Kasumi-1 (cell line): ENCODE results near the gene FAM219A.

Experiments
- DNase-seq, 2 experiments: peaks; one replicate each; lab custom pipeline; 2025; lab: John Stamatoyannopoulos, UW

The FAM219A gene, protein sequence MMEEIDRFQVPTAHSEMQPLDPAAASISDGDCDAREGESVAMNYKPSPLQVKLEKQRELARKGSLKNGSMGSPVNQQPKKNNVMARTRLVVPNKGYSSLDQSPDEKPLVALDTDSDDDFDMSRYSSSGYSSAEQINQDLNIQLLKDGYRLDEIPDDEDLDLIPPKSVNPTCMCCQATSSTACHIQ

DNA sequence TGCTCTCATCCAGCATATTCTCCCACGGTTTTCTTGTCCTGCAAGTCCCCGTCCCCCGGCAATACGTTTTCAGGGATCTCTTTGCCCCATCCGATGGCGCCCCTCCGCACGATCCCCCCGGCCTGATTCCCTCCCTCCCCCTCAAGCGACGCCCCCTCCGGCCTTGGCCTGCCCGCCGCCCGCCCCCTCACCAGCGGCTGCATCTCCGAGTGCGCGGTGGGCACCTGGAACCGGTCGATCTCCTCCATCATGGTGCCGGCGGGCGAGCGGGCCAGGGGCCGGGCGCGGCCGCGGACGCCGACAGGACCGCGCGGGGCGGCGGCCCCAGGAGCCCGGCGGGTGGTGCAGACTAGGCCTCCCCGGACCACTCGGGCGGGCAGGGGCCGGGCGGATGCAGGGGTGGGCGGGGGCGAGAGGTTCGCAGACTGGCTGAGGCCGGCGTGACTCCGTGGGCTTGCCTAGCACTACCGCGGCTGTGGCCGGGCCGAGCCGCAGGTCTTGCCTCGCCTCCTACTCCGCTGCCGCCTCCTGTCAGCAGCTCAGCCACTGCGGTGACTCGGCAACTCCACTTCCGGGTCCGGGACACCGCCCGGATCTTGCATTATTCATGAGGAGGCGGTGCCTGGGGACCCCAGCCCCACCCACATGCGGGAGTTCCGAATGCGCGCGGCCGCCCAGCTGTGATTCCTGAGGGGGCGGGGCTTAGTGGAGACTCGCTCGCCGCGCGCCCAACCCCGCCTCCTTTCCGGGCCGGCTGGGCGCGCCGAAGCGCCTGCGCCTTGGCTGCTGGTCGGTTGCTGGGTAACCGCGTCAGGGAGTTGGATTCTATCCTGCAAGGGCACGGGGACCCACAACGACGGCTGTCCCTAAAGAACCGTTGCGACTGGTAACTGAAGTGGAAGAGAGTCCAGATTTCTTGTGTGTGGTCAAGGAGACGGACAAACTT lies at the start of gene FAM219A, which contains the start of gene DNAI1:
FAM219A (minus strand) TSS at position 558 of the 946 bp plus-strand sequence; CDS start at position 251, 307 bp downstream.
DNAI1 (plus strand) TSS at position 793 of the 946 bp plus-strand sequence. CDS start 201 bp downstream, outside the sequence.
- peak; percentile 94 to 95 for DNase-seq

DNA sequence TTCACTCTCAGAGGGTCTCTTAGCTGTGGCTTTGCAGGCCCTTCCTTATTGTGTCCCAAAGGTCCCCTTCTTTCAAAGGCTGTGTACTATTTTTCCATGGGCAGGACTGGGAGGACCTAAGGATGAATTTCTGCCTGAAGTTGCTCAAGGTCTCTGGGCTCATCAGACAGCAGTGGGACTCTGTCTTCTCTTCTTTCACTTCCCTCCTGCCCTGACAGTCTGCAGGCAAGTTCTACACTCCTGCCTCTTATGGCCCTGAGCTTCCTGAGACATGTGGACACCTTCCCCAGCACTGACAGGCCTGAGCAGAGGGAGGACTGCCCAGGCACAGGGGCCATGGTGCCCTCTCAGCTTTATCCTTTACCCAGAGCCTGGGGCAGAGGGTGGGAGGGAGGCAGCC lies 49.6 kb upstream of the FAM219A start:
- DNase-seq, result no peak

DNA sequence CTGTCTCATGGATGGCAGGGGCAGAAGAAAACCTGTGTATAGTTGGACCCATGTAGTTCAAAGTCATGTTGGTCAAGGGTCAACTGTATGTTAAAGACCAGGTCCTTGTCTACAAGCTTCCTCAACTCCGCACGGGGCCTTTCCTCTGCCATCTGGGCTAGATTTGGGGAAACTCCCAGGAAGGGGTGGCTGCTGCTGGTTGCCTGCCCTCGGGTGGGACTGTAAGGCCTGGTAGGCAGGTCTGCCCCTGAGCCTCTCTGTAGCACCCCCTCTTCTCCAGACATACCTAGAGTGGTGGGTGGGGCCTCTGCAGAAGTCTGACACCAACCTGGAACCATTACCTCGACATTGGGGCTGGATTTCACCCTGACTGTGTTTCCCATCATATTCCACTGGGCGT lies 49.2 kb upstream of the FAM219A start:
- no peak for DNase-seq

DNA sequence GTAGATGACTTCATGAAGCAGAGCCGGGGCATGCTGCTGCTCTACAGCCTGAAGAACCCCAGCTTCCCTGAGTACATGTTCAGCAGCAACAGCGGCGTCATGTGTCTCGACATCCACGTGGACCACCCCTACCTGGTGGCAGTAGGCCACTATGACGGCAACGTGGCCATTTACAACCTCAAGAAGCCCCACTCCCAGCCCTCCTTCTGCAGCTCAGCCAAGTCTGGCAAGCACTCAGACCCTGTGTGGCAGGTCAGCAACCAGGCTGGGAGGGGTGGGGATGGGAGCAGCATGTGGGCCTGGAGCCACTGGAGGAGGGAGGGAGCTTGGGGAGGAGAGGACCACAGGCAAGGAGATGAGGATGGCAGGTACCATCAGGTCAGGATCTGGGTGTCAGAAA lies 48.3 kb upstream of the FAM219A start:
- no peak for DNase-seq

DNA sequence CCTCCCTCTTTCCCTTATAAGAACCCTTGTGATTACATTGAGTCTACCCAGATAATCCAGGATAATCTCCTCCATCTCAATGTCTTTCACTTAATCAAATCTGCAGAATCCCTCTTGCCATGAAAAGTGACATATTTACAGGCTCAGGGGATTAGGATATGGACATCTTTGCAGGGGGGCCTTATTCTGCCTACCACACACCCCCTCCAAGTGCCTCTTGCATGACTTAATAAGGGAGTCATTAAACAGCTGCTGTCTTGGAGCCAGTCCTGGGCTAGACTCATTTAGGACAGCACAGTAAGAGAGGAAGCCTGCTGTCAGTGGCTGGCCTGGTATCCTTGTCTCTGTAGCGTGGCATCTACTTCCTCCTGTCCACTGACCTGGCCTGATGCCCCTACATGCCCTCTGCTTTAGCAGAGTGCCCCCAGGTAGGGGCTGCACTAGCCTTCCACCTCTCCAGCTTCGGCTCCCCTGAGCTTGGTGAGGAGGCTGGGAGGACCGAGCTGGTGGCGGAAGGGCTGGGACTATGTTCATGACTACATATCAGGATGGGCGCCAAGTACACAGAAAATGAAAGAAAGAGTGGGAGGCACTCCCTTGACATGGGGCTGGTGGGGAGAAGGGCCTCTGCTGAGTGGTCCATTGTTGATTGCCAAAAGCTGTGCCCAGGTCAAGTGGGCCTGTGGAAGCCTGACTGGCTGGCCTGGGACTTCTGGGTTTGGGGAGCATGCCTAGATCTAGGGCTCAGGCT lies 47.2 kb upstream of the FAM219A start:
- no peak for DNase-seq

DNA sequence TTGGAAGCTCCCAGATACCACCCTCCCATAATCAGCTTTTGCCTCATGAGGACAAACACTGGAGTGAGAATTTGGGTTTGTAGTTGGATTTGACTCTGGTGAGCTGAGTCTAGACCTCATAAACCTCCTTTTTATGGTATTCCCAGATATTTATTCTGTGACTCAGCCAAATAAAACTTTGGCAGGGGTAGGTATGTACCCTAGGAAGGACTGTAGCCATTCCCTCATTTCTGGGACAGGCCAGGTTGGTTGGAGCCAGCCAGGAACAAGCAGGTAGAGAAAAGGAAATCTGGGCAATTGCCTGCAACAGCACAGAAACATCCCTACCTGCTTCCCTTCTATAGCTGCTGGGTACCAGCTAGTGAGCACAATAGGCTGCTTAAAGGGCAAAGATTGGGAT lies 45.0 kb upstream of the FAM219A start:
- no peak for DNase-seq

DNA sequence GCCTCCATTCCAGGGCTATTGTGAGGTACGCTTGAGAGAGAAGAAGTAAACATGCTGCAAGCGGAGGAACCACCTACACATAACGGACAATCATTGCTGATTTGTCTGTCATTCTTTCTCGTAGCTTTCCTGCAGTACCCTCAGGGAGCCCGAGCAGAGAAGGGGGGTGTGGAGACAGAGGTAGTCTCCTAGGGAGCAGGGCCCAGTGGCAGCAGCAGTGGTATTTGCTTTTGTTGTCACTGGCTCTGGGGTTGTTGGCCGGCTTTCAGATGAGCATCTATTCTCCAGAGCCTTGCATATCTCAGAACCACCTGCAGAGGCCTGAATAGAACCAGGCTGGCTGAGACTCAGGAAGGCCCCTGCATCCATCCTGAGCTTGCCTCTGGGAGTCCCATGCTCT lies 44.5 kb upstream of the FAM219A start:
- DNase-seq, result no peak

DNA sequence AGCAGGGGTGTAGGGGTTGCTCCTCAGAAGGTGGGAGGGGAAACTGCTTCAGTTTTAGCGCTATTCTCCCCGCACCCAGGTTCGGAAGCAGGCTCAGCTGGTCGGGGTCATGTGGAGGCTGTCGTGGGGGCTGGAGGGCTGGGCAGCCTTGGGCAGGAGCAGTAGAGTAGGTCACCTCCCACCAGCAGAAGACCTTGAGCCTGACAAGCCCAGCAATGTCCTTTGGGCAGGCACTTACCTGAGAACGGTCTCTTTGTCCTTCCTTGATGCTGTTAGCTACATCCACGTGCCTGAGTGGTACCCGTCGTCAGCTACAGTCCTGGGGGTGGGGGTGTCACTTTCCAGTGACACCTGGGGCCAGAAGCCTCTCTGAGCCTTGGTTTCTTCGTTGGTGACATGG lies 44.1 kb upstream of the FAM219A start:
- DNase-seq, result no peak

DNA sequence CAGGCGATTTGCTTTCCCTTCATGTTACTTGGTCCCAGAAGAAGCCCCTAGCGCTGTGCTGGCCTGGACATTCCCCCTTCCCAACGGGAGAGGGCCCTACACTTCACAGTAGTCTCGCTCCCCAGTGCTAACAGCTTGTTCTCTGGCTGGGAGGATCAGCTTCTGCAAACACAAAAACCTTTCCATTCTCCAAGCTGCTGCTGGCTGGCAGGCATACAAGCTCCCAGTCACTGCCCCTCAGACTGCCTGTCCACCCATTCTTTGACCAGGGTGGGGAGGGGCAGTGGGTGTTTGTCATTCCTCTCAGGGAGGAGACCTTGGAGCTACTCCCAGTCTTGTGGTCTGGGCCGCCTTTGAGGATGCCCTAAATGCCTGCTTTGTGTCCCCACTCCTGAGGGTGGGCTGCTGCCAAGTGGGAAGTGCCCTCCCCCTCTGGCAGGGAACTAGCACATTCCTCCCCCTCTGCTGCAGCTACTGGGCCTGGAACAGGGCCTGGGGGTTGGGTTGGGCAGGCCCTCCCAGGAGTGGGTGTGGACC lies 43.6 kb upstream of the FAM219A start:
- no peak for DNase-seq

DNA sequence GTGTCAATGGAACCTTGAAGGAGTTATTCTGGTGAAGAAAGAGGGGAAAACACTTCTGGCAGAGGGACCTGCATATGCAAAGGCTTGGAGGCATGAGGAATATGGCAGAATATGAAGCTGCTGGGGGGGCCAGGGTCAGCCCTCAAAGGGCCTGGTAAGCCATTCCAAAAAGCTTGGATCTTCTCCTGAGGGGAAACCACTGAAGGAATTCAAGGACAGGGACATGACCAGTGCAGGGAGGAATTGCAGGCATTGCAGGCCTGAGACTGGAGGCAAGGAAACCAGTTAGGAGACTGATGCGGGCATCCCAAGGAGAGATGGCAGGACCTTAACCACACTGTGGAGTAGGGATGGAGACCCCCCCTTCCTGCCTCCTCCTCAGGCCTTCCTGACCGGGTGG lies 43.0 kb upstream of the FAM219A start:
- no peak for DNase-seq

DNA sequence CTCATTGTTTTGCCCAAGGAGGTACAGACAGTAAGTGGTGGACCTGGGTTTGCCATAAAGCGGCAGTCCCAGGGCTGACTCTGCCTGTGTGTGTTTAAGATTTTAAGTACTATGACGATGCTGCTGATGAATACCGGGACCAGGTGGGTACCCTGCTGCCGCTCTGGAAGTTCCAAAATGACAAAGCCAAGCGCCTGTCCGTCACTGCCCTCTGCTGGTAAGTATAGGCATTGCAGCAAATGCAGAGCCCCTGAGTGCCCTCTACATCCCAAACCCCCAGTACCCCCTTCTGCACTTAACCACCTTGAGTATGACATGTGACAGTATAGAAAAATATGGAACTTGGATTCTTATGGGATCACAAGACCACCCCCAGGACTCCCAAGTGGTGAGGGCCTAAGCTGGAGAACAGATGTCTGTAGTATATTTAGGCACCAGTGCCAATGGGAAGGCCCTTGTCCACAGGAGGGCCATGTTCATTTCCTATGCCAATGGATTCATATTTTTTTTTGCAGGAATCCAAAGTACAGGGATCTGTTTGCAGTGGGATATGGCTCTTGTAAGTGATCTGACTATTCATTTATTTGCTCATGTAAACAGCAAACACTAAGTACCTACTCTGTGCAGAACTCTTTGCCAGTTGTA lies 42.4 kb upstream of the FAM219A start:
- DNase-seq, result peak; percentile 38 to 48

DNA sequence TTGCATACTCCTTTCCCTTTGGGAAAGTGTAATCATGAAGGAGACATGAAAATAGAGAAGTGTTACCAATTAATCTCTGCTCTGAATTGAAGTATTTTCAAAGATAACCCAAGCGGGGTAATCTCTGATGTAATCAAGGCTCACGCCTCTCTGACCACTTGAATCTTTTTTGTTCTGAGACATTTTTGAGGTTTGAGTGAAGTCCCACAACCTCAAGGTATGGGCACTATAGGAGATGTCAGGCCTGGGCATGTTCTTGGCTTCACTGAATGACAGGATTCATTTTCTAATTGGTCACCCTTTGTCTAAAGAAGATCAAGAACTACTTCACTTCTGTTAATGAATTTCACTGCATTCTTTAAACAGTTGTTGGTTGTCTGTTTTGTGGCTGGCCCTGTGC lies 40.7 kb upstream of the FAM219A start:
- DNase-seq, result no peak

DNA sequence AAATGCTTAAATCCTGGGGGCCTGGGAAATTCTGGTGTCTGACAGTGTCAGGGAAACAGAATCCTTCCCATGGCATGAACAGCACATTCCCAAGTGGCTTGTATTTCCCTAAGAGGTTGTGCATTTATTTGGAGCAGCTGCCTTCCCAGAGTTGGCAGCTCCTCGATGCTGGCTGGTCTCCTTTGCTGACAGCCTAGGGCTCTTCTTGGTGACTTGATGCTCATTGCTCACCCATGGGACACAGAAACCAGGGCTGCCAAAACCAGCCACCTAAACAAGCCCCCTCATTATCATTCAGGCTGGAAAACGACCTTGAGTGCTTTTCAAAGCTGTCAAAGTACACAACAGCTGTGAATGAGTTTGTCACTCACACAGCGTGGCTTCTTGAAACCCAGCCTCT lies 40.2 kb upstream of the FAM219A start:
- DNase-seq, result no peak

DNA sequence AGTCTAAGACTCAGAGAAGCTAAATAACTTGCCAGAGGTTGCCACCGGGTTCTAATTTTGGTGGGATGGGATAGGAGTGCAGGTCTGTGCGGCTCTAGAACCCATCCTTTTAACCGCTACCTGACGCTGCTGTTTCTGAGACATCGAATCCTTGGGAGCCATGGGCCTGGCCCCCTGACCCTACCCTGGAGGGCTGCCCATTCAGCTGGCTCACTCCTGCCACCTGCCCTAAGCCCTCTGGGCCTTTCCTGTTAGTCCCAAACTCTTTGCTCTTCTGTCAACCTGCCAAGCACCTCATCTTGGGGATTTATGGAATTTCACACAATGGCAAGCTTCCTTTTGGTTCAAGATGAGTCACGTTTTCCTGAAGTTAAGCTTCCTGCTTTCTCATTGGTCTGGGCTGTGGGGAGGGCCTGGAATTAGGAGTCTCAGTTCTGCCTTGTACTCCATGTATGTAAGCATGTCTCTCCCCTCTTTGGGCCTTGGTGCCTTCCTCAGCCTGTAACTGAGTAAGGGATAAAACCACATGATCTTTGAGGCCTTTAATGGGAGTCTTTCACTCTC lies 37.9 kb upstream of the FAM219A start:
- no peak for DNase-seq

DNA sequence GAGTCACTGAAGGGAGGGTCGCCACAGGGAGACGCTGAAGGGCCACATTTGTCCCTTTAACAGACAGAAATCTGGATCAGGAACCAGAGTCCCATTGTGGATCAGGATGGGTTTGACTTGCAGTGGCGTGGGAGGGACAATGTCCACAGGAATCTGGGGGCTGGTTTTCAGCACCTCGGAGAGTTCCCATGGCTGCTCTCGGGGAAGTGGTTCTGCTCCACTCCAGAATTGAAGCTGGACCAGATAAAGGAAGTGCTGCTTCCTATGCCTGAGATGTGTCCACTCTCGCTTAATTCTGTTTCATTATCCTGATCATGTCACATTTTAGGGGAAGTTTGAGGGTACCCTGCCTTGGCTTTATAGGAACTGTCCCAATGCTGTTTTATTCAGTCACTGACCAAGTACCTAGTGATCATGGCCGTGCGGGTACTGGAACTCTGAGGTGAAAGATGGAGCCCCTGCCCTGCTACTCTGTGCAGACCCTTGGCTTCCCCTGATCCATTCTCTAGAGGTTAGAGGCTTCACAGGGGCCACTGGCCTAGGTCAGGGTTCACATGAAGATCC lies 35.7 kb upstream of the FAM219A start:
- peak; percentile 19 to 32 for DNase-seq

DNA sequence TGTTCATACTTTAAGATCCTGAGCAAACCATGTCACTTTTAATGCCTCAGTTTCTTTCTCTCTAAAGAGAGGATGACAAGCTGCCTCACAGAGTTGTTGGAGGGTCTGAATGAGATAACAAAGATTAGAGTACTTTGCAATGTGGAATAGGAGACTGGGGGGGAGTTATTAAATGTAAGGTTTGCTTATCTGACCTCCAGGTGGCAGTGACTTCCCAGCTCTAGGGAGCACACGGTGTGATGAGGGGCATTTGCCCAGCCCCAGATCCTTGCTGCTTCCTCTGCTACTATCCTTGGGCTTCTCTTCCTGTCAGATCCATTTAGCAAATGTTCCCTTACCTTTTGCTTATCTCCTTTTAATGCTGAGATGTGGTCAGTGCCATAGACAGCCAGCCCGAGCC lies 33.7 kb upstream of the FAM219A start:
- peak in 1 of 2 experiments; percentile 5 for DNase-seq

DNA sequence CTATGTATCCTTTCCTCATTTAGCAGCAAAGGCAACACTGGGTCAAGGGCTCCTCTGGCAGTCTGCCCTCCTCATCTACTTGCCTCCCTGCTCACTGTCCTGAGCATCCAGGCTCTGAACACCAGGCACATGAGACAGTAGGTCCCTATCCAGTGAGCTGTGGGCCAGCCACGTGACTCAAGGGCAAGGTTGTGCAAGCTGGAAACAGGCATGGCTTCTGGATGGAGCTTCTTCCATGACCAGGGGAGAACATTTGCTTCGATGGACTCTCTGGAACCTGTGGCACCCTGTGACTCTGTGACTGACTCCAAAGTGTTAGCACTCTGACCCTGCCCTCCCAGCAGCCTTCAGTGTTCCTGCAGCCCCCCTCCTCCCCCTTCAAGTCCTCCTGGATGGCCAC lies 33.2 kb upstream of the FAM219A start:
- DNase-seq, result no peak

DNA sequence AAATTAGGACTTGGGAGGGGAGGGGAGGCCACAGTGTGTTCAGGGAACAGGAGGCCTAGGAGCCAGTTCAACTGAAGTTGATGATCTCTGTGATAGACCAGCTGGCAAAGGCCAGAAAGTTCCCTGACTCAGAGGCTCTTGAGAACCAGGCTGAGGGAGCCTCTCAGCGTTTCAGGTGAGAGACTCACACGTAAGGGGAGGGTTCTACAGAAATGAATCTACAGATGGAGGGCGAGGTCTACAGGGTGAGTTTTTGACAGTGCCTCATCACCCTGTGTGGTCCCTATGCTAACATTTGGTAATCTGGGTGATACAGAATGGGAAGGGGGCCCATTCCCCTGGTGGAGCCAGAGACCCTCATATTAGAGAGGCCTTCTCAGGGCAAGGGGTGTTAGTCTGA lies 32.4 kb upstream of the FAM219A start:
- no peak for DNase-seq

DNA sequence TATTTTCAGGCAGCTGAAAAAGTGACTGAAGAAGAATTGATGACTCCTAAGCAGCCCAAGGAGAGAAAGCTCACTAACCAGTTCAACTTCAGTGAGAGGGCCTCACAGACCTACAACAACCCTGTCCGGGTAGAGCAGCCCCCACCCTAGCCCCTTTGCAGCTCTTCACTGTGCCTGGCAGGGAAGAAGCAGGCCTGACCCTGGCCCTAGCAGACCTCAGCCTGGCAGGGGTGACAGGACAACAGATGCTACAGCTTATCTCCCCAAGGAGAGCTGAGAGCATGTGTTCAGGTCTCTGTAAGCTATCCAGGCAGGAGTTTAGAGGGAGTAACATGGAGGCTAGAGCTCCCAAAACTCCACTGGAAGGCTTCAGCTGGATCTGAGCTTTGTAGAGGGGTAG lies 32.0 kb upstream of the FAM219A start:
- no peak for DNase-seq

DNA sequence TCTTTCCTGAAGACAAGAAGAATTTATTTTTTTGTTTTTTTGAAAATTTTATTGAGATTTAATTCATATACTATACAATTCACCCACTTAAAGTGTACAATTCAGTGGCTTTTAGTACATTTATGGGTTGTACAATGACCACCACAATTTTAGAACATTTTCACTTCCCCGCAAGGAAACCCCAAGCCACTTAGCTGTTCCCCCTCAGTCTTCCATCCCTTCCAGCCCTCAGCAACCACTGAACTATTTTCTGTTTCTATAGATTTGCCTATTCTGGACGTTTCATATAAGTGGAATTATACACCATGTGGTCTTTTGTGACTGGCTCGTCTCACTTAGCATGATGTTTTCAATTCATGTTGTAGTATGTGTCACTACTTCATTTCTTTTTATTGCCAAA lies 28.2 kb upstream of the FAM219A start:
- DNase-seq, result no peak

DNA sequence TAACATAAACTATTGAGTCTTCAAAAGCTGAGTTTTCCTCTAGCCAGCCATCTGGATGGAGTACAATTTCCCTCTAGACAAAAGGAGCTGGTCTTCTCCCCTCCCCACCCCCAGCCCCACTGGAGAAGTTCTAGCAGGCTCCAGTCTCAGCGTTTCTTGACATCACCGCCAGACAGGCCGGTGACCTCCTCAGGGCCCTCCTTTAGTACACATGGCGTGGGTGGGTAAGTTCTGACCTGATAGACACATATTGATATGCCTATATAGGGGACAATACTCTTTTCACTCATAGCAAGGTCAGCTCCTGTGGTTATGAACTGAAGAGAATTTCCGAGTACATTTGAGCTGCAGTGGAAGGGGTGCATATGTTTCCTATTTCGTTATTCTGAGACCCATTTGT lies 27.5 kb upstream of the FAM219A start:
- DNase-seq, result no peak
